NCI-H2081 (cell line): Measurements from ENCODE around the gene INPP5A.

Experiments used
- DNase-seq, 2 experiments: peaks; one replicate each; lab custom pipeline; 2025; lab: John Stamatoyannopoulos, UW

The INPP5A gene

DNA sequence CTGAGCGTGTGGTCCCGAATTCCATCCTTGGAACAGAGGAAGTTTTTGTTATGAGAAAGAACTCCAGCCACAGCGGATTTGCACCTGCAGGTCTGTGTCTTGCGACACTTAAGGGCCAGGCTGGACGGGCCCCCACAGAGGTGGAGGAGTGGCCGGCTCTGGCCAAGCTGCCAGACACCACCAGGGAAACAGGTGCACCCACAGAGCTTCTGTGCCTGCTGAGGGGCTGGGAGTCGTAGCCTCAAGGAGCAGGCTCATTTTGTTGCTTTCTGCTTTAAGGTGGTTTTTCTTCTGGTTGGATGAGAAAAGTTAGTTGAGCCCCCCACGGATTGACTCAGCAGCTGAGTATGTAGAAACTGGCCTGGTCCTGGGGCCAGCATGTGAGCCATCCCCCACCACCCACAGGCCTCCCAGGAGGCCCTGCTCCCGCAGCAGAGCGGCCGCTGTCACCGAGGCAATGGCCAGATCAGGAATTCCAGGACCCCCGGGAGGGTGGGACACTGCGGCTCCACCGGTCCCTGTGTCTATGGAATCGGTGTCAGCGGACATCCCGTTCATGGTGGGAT lies 206.4 kb downstream of the INPP5A start:
- DNase-seq, result no peak

DNA sequence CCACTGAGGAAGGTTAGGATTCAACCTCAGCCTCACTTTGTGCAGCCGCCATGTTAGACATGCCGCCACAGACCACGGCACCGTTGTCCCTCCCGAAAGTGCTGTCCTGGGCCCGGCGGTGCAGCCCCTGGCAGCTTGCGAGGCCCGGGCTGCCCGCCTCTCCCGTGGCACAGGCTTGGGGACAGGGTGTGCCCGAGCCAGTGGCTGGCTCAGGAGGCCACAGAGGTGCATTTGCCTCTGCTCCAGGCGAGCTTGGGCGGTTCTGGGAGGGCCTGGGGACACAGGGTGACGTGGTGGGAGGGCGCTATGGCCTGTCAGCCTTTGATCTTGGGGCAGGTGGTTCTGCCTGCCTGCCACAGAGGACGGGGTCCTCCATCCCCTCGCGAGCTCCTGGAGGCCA lies 207.3 kb downstream of the INPP5A start:
- DNase-seq, result no peak

GRCh38 chr10:132745511-132745910 lies 207.9 kb downstream of the INPP5A start:
- no peak for DNase-seq

GRCh38 chr10:132745971-132746370 lies 208.4 kb downstream of the INPP5A start:
- DNase-seq, result no peak

- DNase-seq, result no peak
These were observed 208.8 kb downstream of the INPP5A start for GRCh38 chr10:132746386-132746785.

GRCh38 chr10:132746801-132747625 lies 209.4 kb downstream of the INPP5A start:
- no peak for DNase-seq

- DNase-seq, result no peak
These were observed 210.5 kb downstream of the INPP5A start for GRCh38 chr10:132748135-132748534.

GRCh38 chr10:132748545-132749370 lies 211.2 kb downstream of the INPP5A start:
- DNase-seq, result no peak

DNA sequence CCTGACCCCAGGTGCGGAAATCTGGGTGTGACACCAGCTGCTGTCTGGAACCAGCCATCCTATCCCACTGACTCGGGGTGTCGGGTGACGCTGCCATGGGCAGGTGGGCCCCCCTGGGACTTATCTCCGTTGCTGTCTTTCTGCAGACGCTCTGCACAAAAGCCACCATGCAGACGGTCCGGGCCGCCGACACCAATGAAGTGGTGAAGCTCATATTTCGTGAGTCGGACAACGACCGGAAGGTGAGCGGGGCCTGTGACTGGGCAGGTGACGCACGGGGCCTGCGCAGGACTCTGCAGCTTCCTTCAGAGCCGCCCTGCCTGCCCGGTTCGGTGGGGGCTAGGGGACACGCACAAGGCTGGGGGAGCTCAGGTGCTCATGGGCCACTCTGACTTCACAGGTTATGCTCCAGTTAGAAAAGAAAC lies 211.8 kb downstream of the INPP5A start:
- no peak for DNase-seq

DNA sequence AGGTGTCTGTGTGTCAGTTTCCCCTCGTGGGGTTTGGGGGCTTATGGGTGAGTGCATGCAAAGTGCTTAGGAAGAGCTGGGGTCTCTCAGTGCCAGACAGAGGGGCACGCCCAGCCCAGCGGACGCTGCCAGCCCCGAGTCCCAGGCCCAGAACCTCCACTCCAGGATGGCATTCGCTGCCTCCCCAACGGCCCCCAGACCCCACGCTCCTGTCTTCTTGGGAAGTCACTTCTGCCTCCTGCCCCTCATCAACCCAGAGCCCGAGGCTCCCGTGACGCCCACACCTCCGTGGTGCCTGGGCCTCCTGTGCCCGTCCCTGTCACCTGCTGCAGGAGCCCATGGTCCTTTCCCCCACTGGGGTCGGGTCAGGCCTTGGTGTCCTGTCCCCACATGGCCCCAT lies 213.3 kb downstream of the INPP5A start:
- DNase-seq, result no peak

DNA sequence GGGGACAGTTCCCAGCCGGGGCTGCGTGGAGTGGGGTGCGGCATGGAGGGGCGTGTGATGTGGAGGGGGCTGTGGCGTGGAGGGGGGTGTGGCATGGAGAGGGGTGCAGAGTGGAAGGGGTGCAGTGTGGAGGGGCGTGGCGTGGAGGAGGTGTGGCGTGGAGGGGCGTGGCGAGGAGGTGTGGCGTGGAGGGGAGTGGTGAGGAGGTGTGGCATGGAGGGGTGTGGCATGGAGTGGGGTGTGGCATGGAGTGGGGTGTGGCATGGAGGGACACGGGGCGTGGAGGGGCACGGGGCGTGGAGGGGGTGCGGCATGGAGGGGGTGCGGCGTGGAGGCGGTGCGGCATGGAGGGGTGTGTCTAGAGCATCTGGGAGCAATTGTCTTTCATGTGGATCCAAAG lies 214.8 kb downstream of the INPP5A start:
- DNase-seq, result no peak

GRCh38 chr10:132752961-132753360 lies 215.4 kb downstream of the INPP5A start:
- DNase-seq, result no peak

- DNase-seq, result no peak
These were observed 216.0 kb downstream of the INPP5A start for GRCh38 chr10:132753596-132753995.

GRCh38 chr10:132754071-132754470 lies 216.5 kb downstream of the INPP5A start:
- DNase-seq, result no peak

DNA sequence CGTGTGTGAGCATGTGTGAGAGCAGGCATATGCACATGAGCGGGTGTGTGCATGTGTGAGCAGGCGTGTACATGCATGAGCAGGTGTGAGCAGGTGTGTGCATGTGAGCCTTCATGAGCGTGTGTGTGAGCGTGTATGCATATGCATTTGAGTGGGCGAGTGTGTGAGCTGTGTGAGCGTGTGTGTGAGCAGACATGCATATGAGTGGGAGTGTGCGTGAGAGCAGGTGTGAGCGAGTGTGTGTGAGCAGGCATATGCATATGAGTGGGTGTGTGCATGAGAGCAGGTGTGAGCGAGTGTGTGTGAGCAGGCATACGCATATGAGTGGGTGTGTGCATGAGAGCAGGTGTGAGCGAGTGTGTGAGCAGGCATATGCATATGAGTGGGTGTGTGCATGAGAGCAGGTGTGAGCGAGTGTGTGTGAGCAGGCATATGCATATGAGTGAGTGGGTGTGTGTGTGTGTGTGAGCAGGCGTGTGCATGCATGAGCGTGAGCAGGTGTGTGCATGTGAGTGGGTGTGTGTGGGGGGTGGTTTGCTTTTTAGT lies 217.7 kb downstream of the INPP5A start:
- no peak for DNase-seq

GRCh38 chr10:132756591-132756990 lies 219.0 kb downstream of the INPP5A start:
- DNase-seq, result no peak

- DNase-seq, result no peak
These were observed 219.6 kb downstream of the INPP5A start for GRCh38 chr10:132757171-132757570.

GRCh38 chr10:132758865-132759264 lies 221.3 kb downstream of the INPP5A start:
- no peak for DNase-seq

DNA sequence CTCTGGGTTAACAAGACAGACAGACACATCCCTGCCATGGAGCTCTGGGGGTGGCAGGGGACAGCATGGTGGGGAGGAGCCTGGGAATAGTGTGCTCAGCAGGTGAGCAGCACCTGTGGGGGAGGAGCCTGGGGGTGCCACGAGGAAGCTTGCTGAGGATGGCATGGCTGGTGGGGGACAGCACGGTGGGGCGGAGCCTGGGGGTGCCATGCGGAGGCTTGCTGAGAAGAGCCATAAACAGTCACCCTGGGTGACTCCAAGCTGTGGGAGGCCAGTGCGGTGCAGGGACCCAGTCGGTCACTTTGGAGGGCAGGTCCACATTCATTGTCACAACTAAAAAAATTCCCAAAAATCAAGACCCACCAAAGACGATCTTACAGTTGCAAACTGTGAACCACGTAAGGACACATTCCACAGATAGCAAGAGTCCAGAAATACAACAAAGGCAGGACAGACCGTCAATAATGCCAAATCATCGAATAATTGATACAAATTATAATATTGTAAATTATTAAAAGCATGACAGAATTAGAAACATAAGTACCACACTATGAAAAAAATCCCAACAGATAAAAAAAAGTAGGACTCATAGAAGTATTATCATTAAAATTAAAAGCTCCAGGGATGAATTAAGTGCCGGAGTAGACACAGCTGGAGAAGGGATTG lies 223.9 kb downstream of the INPP5A start:
- no peak for DNase-seq

DNA sequence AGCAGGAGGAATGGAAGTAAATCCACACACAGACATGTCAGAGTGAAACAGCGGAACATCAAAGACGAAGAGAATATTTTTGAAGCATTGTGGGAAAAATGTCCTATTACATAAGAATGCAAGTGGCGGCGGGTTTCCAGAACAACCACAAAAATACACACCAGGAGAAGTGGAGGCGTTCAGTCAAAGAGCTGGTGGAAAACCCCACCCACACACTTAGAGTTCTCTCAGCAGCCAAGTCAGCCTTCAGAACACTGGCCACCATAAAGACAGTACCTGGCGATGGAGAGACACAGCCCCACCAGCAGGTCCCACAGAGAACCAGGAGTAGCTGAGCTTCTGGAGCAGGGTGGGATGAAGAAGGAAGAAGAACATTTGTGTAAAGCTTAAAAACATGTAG lies 224.7 kb downstream of the INPP5A start:
- DNase-seq, result no peak

DNA sequence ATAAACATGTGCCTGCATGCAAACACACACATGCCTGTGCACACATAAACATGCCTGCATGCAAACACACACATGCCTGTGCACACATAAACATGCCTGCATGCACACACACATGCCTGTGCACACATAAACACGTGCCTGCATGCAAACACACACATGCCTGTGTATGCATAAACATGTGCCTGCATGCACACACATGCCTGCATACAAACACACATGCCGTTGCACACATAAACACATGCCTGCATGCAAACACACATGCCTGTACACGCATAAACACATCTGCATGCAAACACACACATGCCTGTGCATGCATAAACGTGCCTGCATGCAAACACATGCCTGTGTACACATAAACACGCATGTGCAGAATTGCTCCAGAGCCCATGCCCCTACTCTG lies 226.0 kb downstream of the INPP5A start:
- DNase-seq, result no peak

GRCh38 chr10:132764108-132764507 lies 226.5 kb downstream of the INPP5A start:
- no peak for DNase-seq
